Prostate gland (tissue), 2 donors: Measurements from ENCODE around the gene SNTA1. TPM values are rescaled to one million over a fixed set of nuclear protein-coding genes. Genes with fewer than 3 reads are reported as not detected.
A peak's percentile ranks its signal among the peaks of the same experiment; 100 is the strongest.

ENCODE experiments used
- DNase-seq: peaks from one replicate; pipeline ENCODE4 v3.0.0-alpha.2; 2019; ENCODE audit warnings: low spot score
- H3K27ac ChIP-seq, 2 donors: fragments of 200-600 bp; sonication (generic); 2 replicates each; pipeline ENCODE4 v1.5.1; 2017 to 2019
- H3K27me3 ChIP-seq: fragments of 200-600 bp; sonication (generic); replicated peaks from 2 replicates; pipeline ENCODE4 v1.5.1; 2019; ENCODE audit not compliant: insufficient read depth
- H3K36me3 ChIP-seq, 2 donors: fragments of 200-600 bp; sonication (generic); 1 replicate in 1 of 2; 2 replicates in 1 of 2; pipeline versions ENCODE4 v1.5.1 to v1.8.1; 2017 to 2019
- H3K4me1 ChIP-seq: fragments of 200-600 bp; sonication (generic); replicated peaks from 2 replicates; pipeline ENCODE4 v1.5.1; 2019
- H3K4me3 ChIP-seq, 2 donors: fragments of 200-600 bp; sonication (generic); 2 replicates each; pipeline ENCODE4 v1.5.1; 2017 to 2019
- H3K9me3 ChIP-seq: fragments of 200-600 bp; sonication (generic); 2 replicates; pipeline ENCODE4 v1.5.1; 2017
- CTCF ChIP-seq, 4 experiments: fragments of 200-600 bp in 2 of 4; fragments of 450-650 bp in 2 of 4; sonication (generic) in 2 of 4; IDR thresholded peaks; 1 replicate in 3 of 4; 2 replicates in 1 of 4; pipeline ENCODE4 v1.5.1; 2016 to 2019; ENCODE audit warnings: antibody characterized with exemption in 4 of 4, mild to moderate bottlenecking in 2 of 4, moderate library complexity in 2 of 4
- POLR2A ChIP-seq: fragments of 450-650 bp; IDR thresholded peaks from one replicate; pipeline ENCODE4 v1.6.1; 2016; ENCODE audit warnings: antibody characterized with exemption, mild to moderate bottlenecking
- POLR2AphosphoS5 ChIP-seq: sonication (generic); formaldehyde crosslinking; IDR thresholded peaks from one replicate; pipeline ENCODE4 v1.6.1; 2017; ENCODE audit warnings: antibody characterized with exemption
- WGBS: methylation state at CpG from one replicate; pipeline ENCODE4 v1.1.5; 2018; 5-methylcytosine and 5-hydroxymethylcytosine counted together
- intact Hi-C: fragments of 100-400 bp; cut with DNase I; formaldehyde crosslinking; loops from one replicate; pipeline ENCODE4 v1.14.2; 2022
- total RNA-seq, 2 donors: library from RNA; depleted of rRNA; stranded (reverse); fragments of >200 nt; gene quantifications; one replicate each; pipeline ENCODE4 v1.1.0, GENCODE V29; 2016

Gene SNTA1
- total RNA-seq, 2 donors from 2014 or later, result 25.4 to 128 TPM

GRCh38 chr20:33418033-33418432 lies 25.5 kb downstream of the SNTA1 start:
- 80% methylated on average over 3 of the region's 3 CpGs for WGBS
- Histone ChIP-seq H3K9me3 (no peaks in the 10 kb centered on the region), H3K27ac (no peak overlapping the region), H3K4me1 (no peaks in the 10 kb centered on the region), H3K4me3 (no peak overlapping the region), H3K27me3 (no peaks in the 10 kb centered on the region), H3K36me3 (no peaks in the 10 kb centered on the region)
- DNase-seq, result no peak
- intact Hi-C loops, result no loop called here
- TF ChIP-seq POLR2AphosphoS5, result no peak
- TF ChIP-seq CTCF (IDR thresholded peaks at IDR 0.05), result no peak
- TF ChIP-seq POLR2A, result no peak

GRCh38 chr20:33415948-33416347 lies 27.6 kb downstream of the SNTA1 start:
- H3K9me3 ChIP-seq, result no peaks in the 10 kb centered on the region
- H3K36me3 ChIP-seq, result no peaks in the 10 kb centered on the region
- no peak overlapping the region for H3K27ac ChIP-seq
- H3K4me3 ChIP-seq, result no peak overlapping the region
- intact Hi-C loops, result no loop called here
- TF ChIP-seq POLR2A (no peak), CTCF (IDR thresholded peaks at IDR 0.05) (peak in 3 of 4 experiments; percentile 25 to 47 (median 34))
- DNase-seq, result peak; percentile 19
- H3K4me1 ChIP-seq, result no peaks in the 10 kb centered on the region
- H3K27me3 ChIP-seq, result no peaks in the 10 kb centered on the region
- 38% methylated on average over 8 of the region's 8 CpGs for WGBS

- H3K4me3 ChIP-seq, result no peak overlapping the region
- WGBS, result 86% methylated on average over 8 of the region's 8 CpGs
- H3K36me3 ChIP-seq, result no peaks in the 10 kb centered on the region
- no peak for DNase-seq
- no peak overlapping the region for H3K27ac ChIP-seq
- H3K9me3 ChIP-seq, result no peaks in the 10 kb centered on the region
- intact Hi-C loops, result no loop called here
- H3K4me1 ChIP-seq, result no peaks in the 10 kb centered on the region
- no peak for TF ChIP-seq POLR2AphosphoS5
- no peak for TF ChIP-seq POLR2A
- no peak for TF ChIP-seq CTCF (IDR thresholded peaks at IDR 0.05)
- H3K27me3 ChIP-seq, result no peaks in the 10 kb centered on the region
Measured at GRCh38 chr20:33412484-33412838, 31.1 kb downstream of the SNTA1 start.

GRCh38 chr20:33411711-33412483 lies 31.7 kb downstream of the SNTA1 start:
- H3K27ac ChIP-seq, result no peak overlapping the region
- no peak for DNase-seq
- WGBS, result 95% methylated on average over 7 of the region's 7 CpGs
- no peaks in the 10 kb centered on the region for H3K36me3 ChIP-seq
- H3K4me1 ChIP-seq, result no peaks in the 10 kb centered on the region
- intact Hi-C loops, result no loop called here
- TF ChIP-seq POLR2AphosphoS5, result no peak
- no peak for TF ChIP-seq POLR2A
- TF ChIP-seq CTCF (IDR thresholded peaks at IDR 0.05), result no peak
- no peak overlapping the region for H3K4me3 ChIP-seq
- H3K27me3 ChIP-seq, result no peaks in the 10 kb centered on the region
- H3K9me3 ChIP-seq, result no peaks in the 10 kb centered on the region

- DNase-seq, result no peak
- H3K27ac ChIP-seq, result no peak overlapping the region
- no peaks in the 10 kb centered on the region for H3K27me3 ChIP-seq
- no peaks in the 10 kb centered on the region for H3K4me1 ChIP-seq
- 82% methylated on average over 7 of the region's 7 CpGs for WGBS
- intact Hi-C loops, result no loop called here
- H3K9me3 ChIP-seq, result no peaks in the 10 kb centered on the region
- TF ChIP-seq POLR2A, result no peak
- no peak for TF ChIP-seq CTCF (IDR thresholded peaks at IDR 0.05)
- TF ChIP-seq POLR2AphosphoS5, result no peak
- H3K36me3 ChIP-seq, result no peaks in the 10 kb centered on the region
- H3K4me3 ChIP-seq, result no peak overlapping the region
Measured at GRCh38 chr20:33411242-33411641, 32.3 kb downstream of the SNTA1 start.
